Neural crest cell (in vitro differentiated cells): ENCODE data around the gene IQGAP1. TPM values are rescaled to one million over a fixed set of nuclear protein-coding genes. Genes with fewer than 3 reads are reported as not detected.

Source experiments
- DNase-seq: peaks from one replicate; pipeline ENCODE4 v3.0.0; 2021; ENCODE audit warnings: low read depth, mixed read lengths, low spot score
- H3K27ac Mint-ChIP-seq: one replicate; pipeline ENCODE4 v1.8.0; 2021; ENCODE audit warnings: mild to moderate bottlenecking, mixed read lengths; ENCODE audit not compliant: unreplicated experiment
- H3K27me3 Mint-ChIP-seq: 2 replicates; pipeline ENCODE4 v1.8.0; 2021; ENCODE audit warnings: low read depth, mild to moderate bottlenecking, mixed read lengths
- H3K36me3 Mint-ChIP-seq: 2 replicates; pipeline ENCODE4 v1.8.0; 2021; ENCODE audit warnings: low read depth, mild to moderate bottlenecking, mixed read lengths
- H3K4me1 Mint-ChIP-seq: 2 replicates; pipeline ENCODE4 v1.8.0; 2021; ENCODE audit warnings: mixed read lengths
- H3K4me3 Mint-ChIP-seq: one replicate; pipeline ENCODE4 v1.8.0; 2021; ENCODE audit warnings: mild to moderate bottlenecking, mixed read lengths
- H3K9me3 Mint-ChIP-seq: 2 replicates; pipeline ENCODE4 v1.8.0; 2021; ENCODE audit warnings: mixed read lengths
- total RNA-seq: library from RNA; stranded (reverse); gene quantifications from 2 replicates; pipeline ENCODE4 v1.2.1, GENCODE V29; 2021
- TF ChIP-seq, protein P1 (sequence below): fragments of 200-600 bp; sonication (generic); conservative IDR thresholded peaks from 2 replicates; pipeline ENCODE4 v1.5.0; 2021; ENCODE audit warnings: antibody characterized with exemption, mild to moderate bottlenecking

The IQGAP1 gene
- total RNA-seq, 1 donor from 2014 or later, result 46.1 TPM

- Mint-ChIP-seq H3K36me3 (no peaks in the 10 kb centered on the region), H3K27me3 (no peaks in the 10 kb centered on the region), H3K9me3 (no peaks in the 10 kb centered on the region)
Measured at GRCh38 chr15:90441027-90441426, 53.0 kb downstream of the IQGAP1 start.

DNA sequence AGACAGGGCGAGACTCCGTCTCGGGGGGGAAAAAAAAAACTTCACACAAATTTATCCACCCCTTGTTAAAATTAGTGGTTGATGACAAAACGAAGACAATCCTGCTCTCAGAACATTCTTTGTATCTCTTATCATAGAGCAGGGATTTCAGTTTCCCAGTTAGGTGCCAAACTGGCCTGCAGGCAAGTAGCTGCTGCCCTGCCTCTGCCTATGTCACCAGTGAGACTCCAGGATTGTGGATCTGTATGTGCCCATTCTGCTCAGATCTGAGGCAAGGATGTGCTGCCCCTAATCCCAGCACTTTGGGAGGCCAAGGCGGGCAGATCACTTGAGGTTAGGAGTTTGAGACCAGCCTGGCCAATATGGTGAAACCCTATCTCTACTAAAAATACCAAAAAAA lies 54.4 kb downstream of the IQGAP1 start:
- TF ChIP-seq, protein P1, sequence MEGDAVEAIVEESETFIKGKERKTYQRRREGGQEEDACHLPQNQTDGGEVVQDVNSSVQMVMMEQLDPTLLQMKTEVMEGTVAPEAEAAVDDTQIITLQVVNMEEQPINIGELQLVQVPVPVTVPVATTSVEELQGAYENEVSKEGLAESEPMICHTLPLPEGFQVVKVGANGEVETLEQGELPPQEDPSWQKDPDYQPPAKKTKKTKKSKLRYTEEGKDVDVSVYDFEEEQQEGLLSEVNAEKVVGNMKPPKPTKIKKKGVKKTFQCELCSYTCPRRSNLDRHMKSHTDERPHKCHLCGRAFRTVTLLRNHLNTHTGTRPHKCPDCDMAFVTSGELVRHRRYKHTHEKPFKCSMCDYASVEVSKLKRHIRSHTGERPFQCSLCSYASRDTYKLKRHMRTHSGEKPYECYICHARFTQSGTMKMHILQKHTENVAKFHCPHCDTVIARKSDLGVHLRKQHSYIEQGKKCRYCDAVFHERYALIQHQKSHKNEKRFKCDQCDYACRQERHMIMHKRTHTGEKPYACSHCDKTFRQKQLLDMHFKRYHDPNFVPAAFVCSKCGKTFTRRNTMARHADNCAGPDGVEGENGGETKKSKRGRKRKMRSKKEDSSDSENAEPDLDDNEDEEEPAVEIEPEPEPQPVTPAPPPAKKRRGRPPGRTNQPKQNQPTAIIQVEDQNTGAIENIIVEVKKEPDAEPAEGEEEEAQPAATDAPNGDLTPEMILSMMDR, result no peak
- Mint-ChIP-seq H3K4me1 (no peaks in the 10 kb centered on the region), H3K9me3 (no peaks in the 10 kb centered on the region), H3K4me3 (no peak overlapping the region), H3K27ac (no peak overlapping the region), H3K36me3 (no peaks in the 10 kb centered on the region), H3K27me3 (no peaks in the 10 kb centered on the region)
- no peak for DNase-seq

More at GRCh38 chr15:90441027-90441426, 53.0 kb downstream of the IQGAP1 start:
- Mint-ChIP-seq H3K4me1 (no peaks in the 10 kb centered on the region), H3K27ac (no peak overlapping the region), H3K4me3 (no peak overlapping the region)
- TF ChIP-seq, protein P1, result no peak
- no peak for DNase-seq

DNA sequence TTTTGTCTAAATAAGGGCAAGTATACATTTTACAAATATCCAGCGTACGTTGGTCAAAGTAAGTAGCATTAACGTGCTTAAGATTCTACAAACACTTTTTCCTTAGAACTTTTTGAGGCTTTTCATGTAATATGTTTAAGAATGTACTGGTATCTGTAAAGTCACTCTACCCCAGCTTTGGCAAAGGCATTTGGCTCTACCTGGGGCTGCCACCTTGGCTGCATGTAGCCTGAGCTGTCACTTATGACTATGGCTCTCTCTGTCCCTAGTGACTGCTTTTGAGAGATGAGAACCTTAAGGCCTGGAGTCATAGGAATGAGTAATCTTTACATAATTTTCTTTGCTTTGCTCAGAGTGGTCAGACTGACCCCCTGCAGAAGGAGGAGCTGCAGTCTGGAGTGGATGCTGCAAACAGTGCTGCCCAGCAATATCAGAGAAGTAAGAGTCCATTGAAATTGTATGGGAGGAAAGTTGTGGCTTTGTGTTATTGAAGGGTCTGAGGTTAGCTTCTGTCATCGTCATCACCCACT lies 61.2 kb downstream of the IQGAP1 start:
- TF ChIP-seq, protein P1, result no peak
- peaks cover 11% of the 10 kb centered on the region for H3K36me3 Mint-ChIP-seq
- H3K27ac Mint-ChIP-seq, result no peak overlapping the region

DNA sequence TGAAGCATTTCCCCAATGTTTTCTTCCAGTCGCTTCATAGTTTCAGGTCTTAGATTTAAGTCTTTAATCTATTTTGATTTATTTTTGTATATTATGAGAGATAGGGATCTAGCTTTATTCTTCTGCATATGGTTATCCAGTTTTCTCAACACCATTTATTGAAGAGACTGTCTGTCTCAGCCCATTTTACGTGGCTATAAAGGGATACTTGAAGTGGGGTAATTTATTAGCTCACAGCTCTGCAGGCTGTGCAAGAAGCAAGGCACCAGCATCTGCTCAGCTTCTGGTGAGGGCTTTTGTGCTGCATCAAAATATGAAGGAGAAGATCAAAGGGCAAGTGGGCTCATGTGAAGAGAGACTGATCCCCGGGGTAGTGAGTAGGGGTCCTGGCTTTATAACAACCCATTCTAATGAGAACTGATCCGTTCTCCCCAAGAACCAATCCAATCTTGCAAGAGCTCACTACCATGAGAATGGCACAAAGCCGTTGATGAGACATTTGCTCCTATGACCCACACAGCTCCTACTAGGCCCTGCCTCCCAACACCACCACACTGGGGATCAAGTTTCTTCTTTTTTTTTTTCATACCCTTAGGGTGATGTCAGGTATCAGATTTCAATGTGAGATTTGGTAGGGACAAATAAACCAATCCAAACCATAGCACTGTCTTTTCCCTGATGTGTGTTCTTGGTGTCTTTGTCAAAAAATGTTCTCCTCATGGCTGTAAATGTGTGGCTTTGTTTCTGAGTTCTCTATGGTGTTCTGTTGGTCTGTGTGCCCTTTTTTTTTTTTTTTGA lies 63.2 kb downstream of the IQGAP1 start:
- no peak for DNase-seq
- no peaks in the 10 kb centered on the region for H3K27me3 Mint-ChIP-seq
- H3K27ac Mint-ChIP-seq, result no peak overlapping the region
- TF ChIP-seq, protein P1, result no peak
- H3K4me3 Mint-ChIP-seq, result no peak overlapping the region
- no peaks in the 10 kb centered on the region for H3K9me3 Mint-ChIP-seq
- H3K4me1 Mint-ChIP-seq, result peaks cover 7% of the 10 kb centered on the region
- peaks cover 11% of the 10 kb centered on the region for H3K36me3 Mint-ChIP-seq

More for the DNA sequence above, 61.2 kb downstream of the IQGAP1 start:
- Mint-ChIP-seq H3K4me1 (peaks cover 7% of the 10 kb centered on the region), H3K9me3 (no peaks in the 10 kb centered on the region), H3K27me3 (no peaks in the 10 kb centered on the region), H3K4me3 (no peak overlapping the region)
- DNase-seq, result no peak

DNA sequence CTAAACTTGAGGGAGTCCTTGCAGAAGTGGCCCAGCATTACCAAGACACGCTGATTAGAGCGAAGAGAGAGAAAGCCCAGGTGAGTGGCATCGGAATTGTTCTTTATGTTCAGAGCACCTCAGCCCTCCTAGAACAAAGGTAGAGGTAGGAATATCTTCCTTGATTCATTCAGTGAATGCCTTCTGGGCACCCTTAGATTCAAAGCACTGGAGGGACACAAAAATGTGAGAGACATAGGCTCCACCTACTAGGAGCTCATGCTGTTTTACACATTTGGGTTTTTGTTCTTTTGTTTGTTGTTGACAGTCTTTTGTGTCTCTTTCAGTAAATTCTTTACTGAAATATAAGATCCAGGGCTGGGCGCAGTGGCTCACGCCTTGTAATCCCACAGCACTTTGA lies 68.2 kb downstream of the IQGAP1 start:
- Mint-ChIP-seq H3K4me1 (peaks cover 22% of the 10 kb centered on the region), H3K4me3 (no peak overlapping the region), H3K27ac (no peak overlapping the region), H3K27me3 (no peaks in the 10 kb centered on the region), H3K36me3 (peaks cover 17% of the 10 kb centered on the region), H3K9me3 (no peaks in the 10 kb centered on the region)
- TF ChIP-seq, protein P1, result no peak
- DNase-seq, result no peak
